OCI-M2 (cell line): ENCODE results near the gene PKIB.
"Not testable (repeated sequence)": the region's sequence is repeated elsewhere in the genome, so short reads cannot be mapped to it uniquely, and the experiment has no call there.

Experiments used
- DNase-seq: peaks from one replicate; lab custom pipeline; 2025; ENCODE audit not compliant: unreplicated experiment; lab: John Stamatoyannopoulos, UW

PKIB gene

GRCh38 chr6:122609881-122610689 is at the start of gene PKIB:
PKIB (plus strand) TSS chr6:122610405; CDS start chr6:122717795, 107,390 bp downstream.
- DNase-seq: no peak

- DNase-seq: no peak
Observed at GRCh38 chr6:122563364-122564052, 46.7 kb upstream of the PKIB start.

GRCh38 chr6:122564230-122564629 is 46.0 kb upstream of the PKIB start:
- no peak for DNase-seq

GRCh38 chr6:122565708-122566107 is 44.5 kb upstream of the PKIB start:
- DNase-seq: no peak

GRCh38 chr6:122567034-122567433 is 43.2 kb upstream of the PKIB start:
- no peak for DNase-seq

- DNase-seq: no peak
Observed at GRCh38 chr6:122568350-122568749, 41.9 kb upstream of the PKIB start.

- DNase-seq: no peak
Observed at GRCh38 chr6:122568797-122569221, 41.4 kb upstream of the PKIB start.

- DNase-seq: no peak
Observed at GRCh38 chr6:122569230-122569771, 40.9 kb upstream of the PKIB start.

GRCh38 chr6:122571888-122572287 is 38.3 kb upstream of the PKIB start:
- no peak for DNase-seq

GRCh38 chr6:122576888-122577287 is 33.3 kb upstream of the PKIB start:
- no peak for DNase-seq

- DNase-seq: no peak
Observed at GRCh38 chr6:122578961-122579360, 31.2 kb upstream of the PKIB start.

- no peak for DNase-seq
Observed at GRCh38 chr6:122580737-122581136, 29.5 kb upstream of the PKIB start.

- DNase-seq: no peak
Observed at GRCh38 chr6:122589115-122589514, 21.1 kb upstream of the PKIB start.

- not testable (repeated sequence) for DNase-seq
Observed at GRCh38 chr6:122598295-122598694, 11.9 kb upstream of the PKIB start.

GRCh38 chr6:122604676-122605075 is 5.5 kb upstream of the PKIB start:
- DNase-seq: no peak

- DNase-seq: no peak
Observed at GRCh38 chr6:122610690-122611455, 668 bp downstream of the PKIB start.

- no peak for DNase-seq
Observed at GRCh38 chr6:122612838-122613237, 2.6 kb downstream of the PKIB start.

GRCh38 chr6:122614303-122614702 is 4.1 kb downstream of the PKIB start:
- no peak for DNase-seq

GRCh38 chr6:122615409-122615808 is 5.2 kb downstream of the PKIB start:
- DNase-seq: no peak

- DNase-seq: no peak
Observed at GRCh38 chr6:122616877-122617276, 6.7 kb downstream of the PKIB start.

GRCh38 chr6:122619309-122619708 is 9.1 kb downstream of the PKIB start:
- no peak for DNase-seq
